ENCODE data around the gene METTL3.

Gene METTL3

DNA sequence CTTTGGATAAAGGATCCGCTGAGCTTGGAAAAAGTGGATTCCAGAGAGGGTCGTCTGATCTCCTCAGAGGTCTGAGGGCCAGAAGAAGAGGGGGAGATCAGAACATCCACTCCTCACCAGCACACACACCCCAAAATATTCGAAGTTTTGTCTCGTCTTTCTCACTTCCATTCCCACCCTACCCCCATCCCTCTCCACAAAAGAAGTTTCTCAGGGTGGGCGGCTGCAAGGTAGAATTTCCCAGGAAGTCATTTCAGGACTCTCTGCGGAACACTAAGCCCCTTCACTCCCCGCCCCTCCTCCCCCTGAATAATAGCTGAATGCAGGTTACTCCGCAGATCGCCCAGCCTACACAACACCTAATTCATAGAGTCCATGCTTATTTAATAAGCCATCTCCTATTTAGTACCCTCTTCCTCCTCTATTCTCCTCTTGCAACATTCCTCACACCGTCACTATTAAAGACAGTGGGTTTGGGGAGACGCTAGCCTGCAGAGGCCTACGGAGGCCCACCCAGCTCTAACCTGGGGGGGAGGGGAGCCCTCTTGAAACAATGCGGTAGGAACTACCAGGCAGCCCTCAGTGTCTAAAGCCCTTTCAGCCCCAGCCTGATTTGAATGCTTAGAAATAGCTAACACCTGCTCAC is 15.7 kb upstream of the METTL3 start:
- DNase-seq = peak; percentile 61

DNA sequence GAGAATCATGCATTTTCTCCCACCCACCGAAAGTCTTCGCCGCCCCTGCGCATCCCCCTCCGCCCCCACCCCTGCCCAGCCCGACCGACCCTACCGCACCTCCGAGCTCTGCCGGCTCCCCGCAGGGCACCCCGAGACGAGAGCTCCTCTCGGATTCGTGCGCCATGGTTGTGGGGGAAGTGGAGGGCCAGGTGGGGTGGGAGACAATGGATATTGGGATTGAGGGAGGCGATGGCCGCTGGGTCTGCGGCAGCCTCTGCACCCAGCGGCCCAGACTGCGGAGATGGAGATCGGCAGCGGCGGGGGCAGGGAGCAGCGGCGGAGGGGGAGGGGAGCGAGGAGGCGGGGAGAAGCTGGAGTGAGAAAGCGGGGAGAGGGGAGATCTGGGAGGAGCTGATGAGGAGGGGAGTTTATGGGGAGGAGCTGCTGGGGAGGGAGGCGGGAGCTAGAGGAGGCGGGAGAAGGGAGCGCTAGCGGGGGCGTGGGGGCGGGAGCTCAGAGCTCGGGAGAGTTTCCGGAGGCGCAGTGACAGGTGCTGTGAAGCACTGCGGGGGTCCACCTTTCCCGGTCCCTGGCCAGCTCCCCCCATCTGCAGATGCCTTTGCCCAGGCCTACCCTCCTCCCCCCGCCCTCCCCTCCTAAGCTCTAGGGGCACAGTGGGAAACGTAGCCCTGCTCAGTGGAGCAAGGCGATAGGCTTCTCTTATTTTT is 15.0 kb upstream of the METTL3 start, which contains the start of gene SALL2:
SALL2 (minus strand) TSS at position 385 of the 710 bp plus-strand sequence; CDS start at position 166, 219 bp downstream.
- peak; percentile 84 for DNase-seq

DNA sequence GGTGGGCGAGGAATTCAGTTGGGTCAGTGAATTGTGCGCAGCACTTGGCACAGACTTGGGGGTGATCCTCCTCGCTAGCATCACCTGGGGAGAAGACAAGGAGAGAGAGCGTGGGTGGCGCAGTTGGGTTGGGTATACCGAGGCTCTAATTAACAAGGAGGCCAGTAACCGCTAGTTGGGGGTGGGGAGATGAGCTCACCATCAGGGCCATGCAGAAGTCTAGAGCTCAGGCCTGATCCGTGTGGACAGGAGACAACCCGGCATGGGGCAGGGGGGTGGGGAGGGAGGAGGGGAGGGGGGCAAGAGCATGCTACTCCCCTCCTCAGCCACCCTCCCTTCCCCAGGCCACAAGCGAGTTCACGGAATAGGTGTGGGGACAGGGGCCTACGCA is 14.4 kb upstream of the METTL3 start:
- no peak for DNase-seq

DNA sequence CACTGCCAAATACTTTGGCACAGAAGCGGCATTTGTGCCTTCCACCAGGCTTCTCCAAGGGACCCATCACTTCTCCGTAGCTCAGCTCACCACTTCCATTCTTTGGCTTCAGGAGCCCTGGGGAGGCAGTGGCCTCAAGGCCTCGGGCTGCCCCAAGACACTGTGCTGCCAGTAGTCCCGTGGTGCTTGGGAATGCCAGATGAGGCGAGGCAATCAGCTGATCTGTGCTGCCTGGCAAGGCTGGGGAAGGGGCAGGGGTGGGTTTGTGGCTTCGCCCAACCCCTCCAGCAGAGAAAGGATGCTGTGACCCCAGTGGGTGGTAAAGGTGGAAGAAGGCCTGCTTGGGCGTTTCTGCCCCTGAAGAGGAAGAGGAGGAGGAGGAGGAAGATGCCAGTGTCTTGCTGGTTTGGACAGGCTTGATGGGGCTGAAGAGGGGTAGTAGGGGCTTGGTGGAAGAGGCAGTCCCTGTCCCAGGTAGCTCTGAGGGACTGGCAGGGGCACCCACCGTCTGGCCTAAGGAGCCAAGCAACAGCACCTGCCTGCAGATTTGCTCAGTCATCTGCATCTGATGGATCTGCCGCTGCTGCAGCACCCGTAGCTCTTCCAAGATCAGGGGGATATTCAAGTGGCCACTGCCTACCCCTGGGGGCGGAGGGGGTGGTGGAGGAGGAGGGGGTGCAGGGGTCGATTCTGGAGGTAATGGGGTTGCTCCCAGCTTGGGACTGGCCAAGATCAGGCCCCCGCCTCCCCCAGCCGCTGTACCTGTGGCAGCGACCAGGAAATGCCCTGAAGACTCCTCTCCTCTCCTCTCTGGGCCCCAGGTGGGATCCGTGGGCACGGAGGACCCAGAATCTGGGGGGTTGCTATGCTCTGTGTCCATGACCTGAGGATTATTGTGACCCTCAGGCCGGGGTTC is 13.7 kb upstream of the METTL3 start:
- no peak for DNase-seq

DNA sequence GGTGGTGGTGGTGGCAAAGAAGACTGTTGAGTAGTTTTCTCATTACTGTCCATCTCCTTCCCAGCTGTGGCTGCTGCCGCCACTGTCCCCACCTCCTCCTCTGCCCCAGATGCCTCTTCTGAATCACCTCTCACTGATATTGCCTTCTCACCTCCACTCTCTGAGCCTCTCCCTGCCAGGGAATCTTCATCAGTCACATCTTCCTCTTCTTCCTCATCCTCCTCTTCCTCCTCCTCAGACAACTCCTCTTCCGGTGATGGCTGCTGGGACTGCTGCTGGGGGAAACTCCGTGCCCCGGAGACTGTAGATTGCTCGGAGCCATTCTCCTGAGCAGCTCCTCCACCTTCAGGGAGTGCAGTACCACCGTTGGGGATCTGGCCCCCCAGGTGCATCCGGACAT is 12.1 kb upstream of the METTL3 start:
- DNase-seq = no peak

DNA sequence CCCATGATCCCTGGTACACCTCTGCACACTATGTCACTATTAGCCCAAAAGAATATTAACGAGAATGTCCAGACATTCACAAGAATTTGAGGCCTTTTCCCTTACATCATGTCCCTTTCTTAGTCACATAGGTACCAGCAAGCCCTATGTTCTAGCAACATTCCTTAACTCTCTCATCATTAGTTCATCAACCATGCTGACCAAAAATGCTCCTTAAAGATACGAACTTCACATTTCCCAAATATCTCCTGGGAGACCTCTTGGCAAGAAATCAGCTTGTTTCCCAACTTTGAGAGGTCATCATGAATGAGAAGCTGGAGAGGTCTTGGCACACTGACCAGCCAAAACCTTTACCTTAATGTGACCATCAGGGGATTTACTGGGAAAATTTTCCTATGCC is 10.4 kb upstream of the METTL3 start:
- DNase-seq = no peak

DNA sequence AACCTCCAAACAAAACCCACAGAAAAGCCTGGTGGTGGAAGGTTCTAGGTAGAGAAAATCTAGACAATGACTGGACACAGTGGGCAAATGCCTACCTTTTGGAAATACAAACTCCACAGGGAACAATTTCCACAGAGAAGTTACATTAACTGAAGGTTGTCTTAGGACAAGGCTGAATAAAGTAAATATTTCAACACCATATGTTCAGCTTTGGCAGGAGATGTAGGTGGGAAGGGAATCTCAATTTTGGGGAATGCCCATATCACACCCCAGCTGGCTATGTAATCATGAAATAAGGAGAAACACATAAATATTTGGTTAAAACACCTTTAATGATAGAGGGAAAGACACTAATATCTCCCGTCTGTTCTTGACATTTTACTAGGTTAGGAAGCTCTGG is 9.6 kb upstream of the METTL3 start:
- no peak for DNase-seq

DNA sequence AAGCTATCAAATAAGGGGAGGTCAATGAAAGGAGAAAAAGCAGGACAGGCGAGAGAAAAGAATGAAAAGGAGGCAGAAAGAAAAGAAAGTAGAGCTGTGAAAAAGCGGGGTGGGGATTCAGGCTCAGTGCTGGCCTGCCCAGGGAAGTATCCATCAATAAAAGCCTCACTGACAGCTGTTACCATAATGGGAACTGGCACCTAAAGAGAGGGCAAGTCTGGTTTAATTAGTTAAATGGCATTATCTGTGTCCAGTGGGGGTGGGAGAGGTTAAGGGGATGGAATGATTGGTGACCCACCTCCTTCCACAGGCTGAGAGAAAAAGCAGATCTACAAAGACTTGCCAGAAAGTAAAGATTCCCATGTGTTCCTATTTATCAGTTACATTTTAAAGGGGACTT is 7.6 kb upstream of the METTL3 start:
- DNase-seq = no peak

DNA sequence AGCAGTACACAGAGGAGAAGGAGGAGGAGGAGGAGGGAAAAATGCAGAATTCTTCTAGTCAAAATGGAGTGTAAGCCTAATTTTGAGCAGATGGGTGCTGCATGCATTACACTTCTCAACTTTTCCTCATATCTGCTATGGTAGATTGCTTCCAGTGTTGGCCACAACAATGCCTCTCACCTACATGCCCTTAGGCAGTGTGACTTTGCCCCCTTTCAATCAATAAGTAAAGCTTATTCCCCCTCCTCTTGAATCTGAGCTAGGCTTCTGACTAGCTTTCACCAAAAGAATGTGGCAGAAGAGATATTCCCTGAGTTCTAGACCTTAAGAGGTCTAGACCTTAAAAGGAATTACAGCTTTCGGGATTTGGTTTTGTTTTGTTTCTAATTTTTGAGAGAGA is 3.2 kb upstream of the METTL3 start:
- DNase-seq = no peak

DNA sequence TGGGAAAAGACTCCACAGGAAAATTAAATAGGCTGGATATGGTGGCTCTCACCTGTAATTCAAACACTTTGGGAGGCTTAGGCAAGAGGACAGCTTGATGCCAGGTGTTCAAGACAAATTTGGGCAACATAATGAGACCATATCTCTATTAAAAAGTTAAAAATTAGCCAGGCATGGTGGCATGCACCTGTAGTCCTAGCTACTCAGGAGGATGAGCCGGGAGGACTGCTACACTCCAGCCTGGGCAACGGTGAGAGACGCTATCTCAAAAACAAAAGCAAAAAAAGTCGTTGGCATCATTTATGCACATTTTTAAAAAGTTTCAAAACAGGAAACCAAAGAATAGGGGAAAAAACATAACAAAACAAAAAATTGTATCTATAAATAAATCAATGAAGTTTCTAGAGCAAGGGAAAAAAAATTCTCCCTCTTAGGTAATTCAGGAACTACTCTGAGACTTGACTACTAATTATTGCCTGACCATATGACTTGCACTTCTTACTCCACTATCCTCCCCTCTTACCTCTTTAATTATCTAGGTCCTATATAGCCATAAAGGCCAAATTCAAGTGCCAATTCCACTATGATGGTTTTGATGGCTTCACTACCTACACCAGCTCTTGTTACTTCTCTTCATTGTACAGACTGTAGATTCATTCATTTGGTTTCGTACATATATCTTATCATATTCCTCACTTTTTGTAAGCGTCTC is 1.6 kb downstream of the METTL3 start:
- DNase-seq = no peak

DNA sequence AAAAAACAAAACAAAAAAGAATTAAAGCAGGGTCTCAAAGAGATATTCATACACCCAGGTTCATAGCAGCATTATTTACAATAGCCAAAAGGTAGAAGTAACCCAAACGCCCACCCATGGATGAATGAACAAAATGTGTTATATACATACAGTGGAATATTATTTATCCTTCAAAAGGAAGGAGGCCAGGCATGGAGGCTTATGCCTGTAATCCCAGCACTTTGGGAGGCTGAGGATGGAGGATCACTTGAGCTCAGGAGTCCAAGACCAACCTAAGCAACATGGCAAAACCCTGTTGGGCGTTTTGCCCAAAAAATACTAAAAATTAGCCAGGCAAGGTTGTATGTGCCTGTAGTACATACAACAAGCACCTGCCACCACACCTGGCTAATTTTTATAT is 4.6 kb downstream of the METTL3 start:
- no peak for DNase-seq

DNA sequence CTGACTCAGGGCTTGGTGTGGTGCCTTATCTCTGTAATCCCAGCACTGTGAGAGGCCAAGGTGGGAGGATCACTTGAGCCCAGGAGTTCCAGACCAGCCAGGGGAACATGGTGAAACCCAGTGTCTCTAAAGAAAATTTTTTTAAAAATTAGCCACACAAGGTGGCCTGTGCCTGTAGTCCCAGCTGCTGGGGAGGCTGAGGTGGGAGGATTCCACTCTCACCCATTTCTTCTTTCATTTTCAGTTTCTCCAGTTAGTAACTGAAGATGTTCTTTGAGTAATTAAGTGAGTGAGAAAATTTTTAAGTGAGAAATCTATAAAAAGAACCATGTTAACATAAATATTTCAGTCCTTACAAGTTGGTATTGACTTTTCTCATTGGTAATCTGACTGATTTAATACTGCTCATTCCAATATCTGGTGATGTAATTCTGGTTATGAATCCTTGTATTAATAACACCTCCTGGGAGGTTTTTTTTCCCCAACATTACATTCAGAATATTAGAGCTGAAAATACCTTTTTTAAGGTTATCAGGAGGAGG is 6.1 kb downstream of the METTL3 start:
- no peak for DNase-seq

DNA sequence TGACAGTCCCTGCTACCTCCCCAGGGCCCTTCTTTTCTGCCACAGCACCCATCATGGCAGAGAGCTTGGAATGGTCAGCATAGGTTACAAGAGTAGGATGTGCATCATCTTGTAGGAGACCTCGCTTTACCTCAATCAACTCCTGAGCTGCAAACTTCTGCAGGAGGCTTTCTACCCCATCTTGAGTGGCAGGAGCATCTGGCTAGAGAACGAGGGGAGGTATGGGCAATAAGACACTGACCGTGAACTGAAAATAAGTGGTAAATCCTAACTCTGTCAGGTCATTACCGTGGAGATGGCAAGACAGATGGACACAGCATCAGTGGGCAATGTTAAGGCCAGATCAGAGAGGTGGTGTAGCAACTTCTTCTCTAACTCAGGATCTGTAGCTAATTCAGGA is 7.8 kb downstream of the METTL3 start:
- DNase-seq = no peak

DNA sequence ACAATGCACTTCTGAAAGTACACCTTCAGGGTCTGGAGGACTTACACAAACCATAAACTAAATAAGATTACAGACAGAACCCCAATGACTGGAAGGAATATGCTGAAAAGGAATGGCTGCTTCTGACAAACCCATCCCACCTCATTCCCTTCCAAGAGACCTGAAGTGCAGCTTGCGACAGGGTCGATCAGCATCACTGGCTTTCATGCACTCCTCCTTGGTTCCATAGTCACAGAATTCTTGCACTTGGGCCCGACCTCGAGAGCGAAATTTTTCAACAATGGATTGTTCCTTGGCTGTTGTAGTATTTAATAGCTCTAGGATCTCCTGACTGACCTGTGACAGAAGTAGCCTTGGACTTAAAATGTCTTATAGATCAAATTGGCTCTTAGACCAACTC is 9.6 kb downstream of the METTL3 start:
- no peak for DNase-seq

DNA sequence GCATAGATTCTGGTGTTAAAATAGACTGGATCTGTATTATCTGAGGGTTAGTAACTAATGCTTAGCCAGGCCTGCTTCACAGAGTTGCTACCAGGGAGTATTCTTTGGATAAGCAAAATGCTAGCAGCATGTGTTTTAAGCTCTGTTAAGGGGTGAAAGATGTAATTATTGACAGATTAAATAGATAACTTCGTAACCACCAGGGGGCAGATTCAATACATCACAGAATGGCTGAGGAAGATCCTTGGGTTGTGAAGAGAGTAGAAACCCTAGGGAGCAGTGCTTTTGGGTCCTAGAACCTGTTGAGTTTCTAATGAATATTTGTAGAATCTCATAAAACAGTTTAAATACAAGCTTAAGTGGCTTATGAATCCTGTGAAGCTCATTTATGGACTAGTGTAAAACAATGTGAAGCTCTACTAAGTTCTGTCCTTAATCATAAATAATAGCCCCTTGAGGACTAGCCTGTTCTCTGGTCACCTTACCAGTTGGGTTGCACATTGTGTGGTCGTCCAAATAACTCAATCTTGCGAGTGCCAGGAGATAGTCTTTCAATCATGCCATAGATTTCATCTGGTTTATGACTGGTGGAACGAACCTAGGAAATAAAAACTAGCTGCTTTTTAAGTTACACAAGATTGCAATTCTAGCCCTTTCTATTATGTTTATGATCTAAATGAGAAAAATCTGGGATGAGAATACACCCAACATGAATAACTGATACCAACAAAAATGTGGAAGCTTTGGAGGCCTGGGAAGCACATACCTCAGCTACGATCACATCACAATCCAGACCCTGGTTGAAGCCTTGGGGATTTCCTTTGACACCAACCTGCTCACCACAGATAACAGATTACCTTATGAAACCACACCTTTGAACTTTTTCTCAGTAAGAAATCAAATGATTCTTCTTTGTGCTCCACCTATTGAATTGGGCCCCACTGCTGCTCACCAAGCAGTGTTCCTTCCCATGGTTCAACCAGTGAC is 12.3 kb downstream of the METTL3 start:
- peak; percentile 86 for DNase-seq

DNA sequence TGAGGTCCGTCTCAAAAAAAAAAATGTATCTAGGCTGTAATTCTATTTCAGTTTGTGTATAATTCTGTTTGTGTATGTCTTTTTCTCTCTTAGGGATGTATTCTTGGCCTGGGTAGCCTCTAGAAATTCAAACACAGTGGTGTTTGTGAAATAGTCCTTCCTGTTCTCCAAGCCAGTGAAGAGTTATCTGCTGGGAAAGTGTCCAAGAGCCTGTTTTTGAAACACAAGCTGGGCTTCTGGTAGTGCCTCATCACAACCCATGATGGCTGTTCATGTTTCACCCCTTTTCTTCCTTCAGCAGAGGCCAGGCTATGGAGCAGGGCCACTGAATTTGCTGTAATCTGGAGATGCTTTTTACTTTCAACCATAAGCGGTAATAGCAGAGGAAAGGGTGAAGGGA is 14.7 kb downstream of the METTL3 start:
- no peak for DNase-seq

DNA sequence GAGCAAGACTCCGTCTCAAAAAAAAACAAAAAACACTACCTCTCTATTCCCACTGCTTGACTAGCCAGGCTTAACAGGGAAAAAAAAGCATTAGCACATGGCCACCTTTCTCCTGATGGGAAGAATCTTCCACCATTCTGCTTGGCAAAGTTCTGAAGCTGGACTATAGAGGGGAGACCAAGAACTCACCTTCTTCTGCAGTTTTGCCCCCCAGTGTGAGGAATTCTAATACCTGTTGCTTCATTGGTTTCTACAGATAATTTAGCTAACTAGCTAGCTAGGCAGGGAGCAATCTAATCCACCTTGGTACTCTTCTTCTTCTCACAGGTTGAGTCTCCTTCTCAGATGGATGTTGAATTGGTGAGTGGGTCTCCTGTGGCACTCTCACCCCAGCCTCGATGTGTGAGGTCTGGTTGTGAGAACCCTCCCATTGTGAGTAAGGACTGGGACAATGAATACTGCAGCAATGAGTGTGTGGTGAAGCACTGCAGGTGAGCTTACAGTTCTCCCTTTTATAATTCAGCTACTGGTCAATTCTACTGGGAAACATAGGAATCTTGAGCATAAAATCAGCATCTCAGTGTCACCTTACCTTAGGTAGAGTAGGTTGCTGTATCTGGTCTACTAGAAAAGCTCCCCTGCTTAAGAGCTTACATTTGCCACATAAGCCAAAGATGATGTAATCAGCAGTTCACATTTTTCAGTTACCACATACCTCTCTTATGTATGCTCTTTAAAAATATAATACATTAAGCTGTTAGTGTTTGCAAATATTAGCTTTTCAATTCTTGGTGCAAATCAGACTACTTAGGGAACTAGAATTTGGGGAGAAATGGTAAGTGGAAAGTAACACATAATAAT is 16.0 kb downstream of the METTL3 start:
- DNase-seq = no peak

DNA sequence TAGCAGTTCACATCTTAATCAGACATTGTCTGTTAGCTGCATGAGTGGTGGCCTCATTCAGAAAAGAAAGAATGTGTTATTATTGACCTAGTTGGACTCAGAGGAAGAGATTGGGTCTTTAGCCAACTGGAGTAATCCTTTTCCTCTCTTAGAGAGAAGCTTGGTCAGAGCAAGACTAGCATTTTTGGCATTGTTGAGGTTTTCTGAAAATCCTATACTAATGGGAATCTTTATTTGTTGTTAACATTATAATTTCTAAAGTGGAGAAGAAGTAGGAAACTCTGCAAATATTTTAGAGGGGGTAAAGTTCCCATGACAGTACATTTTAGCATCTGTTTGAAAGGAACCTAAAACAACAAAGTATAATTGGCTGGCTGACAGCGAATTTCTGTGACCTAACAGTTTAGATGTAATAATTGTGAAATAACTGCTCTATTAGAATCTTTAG is 24.5 kb downstream of the METTL3 start:
- no peak for DNase-seq

DNA sequence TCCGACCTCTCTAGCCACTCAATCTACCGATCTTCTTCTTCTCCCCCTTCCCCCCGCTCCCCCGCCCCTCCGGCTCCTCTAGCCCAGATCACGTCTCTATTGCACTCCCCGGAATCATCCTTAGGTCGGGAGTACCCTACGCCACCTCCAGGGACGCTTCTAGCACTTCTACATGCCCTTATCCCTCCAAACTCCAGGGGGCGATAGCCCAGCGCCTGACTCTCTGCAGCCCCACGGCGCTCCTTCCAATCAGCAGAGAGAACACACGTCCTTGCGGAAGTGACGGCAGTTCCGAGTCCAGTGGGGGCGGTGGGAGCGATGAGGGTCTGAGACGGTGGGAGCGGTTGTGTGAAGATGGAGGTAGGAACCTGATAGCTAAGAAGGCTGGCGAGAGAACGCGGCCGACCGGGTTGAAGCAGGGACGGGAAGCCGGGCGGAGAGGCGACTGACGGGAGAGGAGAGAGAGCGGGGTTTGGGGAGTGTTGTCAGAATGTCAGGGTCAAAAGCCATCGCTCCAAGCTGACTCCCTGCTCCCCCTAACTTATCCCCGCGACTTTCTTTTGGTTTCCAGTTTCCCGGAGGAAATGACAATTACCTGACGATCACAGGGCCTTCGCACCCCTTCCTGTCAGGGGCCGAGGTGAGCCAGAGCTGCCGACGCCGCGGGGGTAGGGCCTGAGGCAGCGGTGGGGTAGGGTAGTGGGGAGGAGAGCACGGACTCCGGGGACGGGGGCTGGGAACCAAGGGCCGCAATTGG is 34.0 kb downstream of the METTL3 start, which contains the start of the genes RAB2B and TOX4:
RAB2B (minus strand) TSS at position 35 of the 757 bp plus-strand sequence. CDS start 87 bp downstream, outside the sequence.
TOX4 (plus strand) TSS at position 271 of the 757 bp plus-strand sequence; CDS start at position 355, 84 bp downstream.
- peak; percentile 99 for DNase-seq
